ENCODE data around the gene PLXDC2. TPM values are rescaled to one million over a fixed set of nuclear protein-coding genes. Genes with fewer than 3 reads are reported as not detected.

The PLXDC2 gene
- total and polyA plus RNA-seq, 11 donors: 3.4 to 36.4 (median 17.1) TPM

DNA sequence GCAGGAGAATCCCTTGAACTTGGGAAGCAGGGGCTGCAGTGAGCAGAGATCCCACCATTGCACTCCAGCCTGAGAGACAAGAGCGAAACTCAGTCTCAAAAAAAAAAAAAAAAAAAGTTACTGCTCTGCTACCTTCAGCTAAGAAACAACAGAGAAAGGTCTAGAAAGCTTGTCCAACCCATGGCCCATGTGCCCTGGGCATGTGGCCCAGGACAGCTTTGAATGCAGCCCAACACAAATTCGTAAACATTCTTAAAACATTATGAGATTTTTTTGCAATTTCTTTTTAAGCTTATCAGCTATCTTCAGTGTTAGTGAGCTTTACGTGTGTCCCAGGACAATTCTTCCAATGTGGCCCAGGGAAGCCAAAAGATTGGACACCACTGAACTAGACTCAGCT is 22.9 kb downstream of the PLXDC2 start:
- no peaks in the 10 kb centered on the region for H3K9me3 ChIP-seq
- no peaks in the 10 kb centered on the region for H3K36me3 ChIP-seq
- no peaks in the 10 kb centered on the region for H3K27me3 ChIP-seq
- H3K4me1 ChIP-seq: peaks cover 0 to 29% (median 9%) of the 10 kb centered on the region in 12 donors
- ATAC-seq: no peak
- intact Hi-C loops (cut with DNase I): no loop called here
- H3K27ac ChIP-seq: no peak overlapping the region
- no peak for DNase-seq
- no peak for TF ChIP-seq POLR2A (IDR thresholded peaks at IDR 0.05)
- TF ChIP-seq, protein P1, sequence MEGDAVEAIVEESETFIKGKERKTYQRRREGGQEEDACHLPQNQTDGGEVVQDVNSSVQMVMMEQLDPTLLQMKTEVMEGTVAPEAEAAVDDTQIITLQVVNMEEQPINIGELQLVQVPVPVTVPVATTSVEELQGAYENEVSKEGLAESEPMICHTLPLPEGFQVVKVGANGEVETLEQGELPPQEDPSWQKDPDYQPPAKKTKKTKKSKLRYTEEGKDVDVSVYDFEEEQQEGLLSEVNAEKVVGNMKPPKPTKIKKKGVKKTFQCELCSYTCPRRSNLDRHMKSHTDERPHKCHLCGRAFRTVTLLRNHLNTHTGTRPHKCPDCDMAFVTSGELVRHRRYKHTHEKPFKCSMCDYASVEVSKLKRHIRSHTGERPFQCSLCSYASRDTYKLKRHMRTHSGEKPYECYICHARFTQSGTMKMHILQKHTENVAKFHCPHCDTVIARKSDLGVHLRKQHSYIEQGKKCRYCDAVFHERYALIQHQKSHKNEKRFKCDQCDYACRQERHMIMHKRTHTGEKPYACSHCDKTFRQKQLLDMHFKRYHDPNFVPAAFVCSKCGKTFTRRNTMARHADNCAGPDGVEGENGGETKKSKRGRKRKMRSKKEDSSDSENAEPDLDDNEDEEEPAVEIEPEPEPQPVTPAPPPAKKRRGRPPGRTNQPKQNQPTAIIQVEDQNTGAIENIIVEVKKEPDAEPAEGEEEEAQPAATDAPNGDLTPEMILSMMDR (IDR thresholded peaks at IDR 0.05): no peak
- H3K4me3 ChIP-seq: no peak overlapping the region
- 69 to 81% (median 78%) methylated on average over 3 of the region's 3 CpGs for WGBS, 4 donors

DNA sequence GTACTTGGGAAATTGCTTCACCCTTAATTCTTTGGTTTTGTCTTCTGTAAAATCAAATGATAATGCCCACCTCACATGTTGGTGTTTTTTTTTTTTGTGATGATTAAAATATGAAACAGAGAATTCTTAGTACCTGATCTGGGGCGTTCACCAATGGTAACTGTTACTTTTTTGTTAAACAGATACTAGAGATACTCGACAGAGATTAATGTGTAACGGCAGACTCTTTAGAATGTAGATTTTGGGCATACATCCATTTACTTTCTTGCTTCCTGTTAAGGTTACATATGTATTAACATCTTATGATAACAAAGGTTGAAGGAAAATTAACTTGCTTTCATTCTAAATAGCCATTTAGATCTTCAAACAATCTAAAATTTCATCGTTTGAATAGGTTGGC is 23.3 kb downstream of the PLXDC2 start:
- TF ChIP-seq POLR2A (IDR thresholded peaks at IDR 0.05): no peak
- TF ChIP-seq, protein P1 (IDR thresholded peaks at IDR 0.05): no peak
- H3K27ac ChIP-seq: no peak overlapping the region
- H3K9me3 ChIP-seq: no peaks in the 10 kb centered on the region
- WGBS, 4 donors: 62 to 75% (median 67%) methylated on average over 4 of the region's 4 CpGs
- peaks cover 0 to 30% (median 9%) of the 10 kb centered on the region in 12 donors for H3K4me1 ChIP-seq
- ATAC-seq (no peak), DNase-seq (no peak)
- H3K4me3 ChIP-seq: no peak overlapping the region
- no peaks in the 10 kb centered on the region for H3K36me3 ChIP-seq
- intact Hi-C loops (cut with DNase I): no loop called here
- H3K27me3 ChIP-seq: no peaks in the 10 kb centered on the region

DNA sequence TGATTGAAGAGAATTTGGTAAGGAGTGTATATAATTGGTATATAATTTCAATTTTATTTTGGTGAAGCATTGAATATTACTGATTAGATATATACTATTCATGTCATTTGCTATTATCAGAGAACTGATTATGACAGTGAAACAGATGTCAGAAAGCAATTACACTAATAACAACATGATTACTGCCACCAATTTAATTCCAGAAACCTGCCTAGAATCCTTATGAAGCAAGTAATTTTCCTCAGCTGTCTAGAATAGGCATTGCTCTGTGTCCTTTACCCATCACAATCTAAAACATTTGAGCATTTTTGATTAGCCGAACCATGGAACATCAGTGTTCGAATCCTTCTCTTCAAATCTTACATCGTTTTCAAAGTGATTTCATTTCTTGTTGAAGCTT is 24.5 kb downstream of the PLXDC2 start:
- peaks cover 0 to 35% (median 13%) of the 10 kb centered on the region in 12 donors for H3K4me1 ChIP-seq
- WGBS, 4 donors: 86 to 91% (median 89%) methylated on average over 3 of the region's 3 CpGs
- H3K9me3 ChIP-seq: no peaks in the 10 kb centered on the region
- ATAC-seq: no peak
- TF ChIP-seq, protein P1 (IDR thresholded peaks at IDR 0.05): no peak
- TF ChIP-seq POLR2A (IDR thresholded peaks at IDR 0.05): no peak
- H3K4me3 ChIP-seq: no peak overlapping the region
- no peaks in the 10 kb centered on the region for H3K36me3 ChIP-seq
- no peak for DNase-seq
- intact Hi-C loops (cut with DNase I): no loop called here
- H3K27me3 ChIP-seq: no peaks in the 10 kb centered on the region
- H3K27ac ChIP-seq: no peak overlapping the region

DNA sequence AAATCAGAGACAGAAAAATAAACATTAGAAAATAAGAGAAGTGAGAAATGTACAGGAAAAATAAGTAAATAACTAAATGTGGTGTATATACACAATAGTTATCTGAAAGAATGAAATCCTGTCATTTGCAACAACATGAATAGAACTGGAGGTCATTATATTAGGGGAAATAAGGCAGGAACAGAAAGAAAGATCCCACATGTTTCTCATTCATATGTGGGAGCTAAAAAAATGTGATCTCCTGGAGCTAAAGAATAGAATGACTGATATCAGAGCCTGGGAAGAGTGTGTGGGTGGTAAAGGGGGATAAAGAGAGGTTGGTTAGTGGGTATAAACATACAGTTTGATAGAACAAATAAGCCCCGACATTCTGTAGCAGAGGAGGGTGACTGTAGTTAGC is 27.3 kb downstream of the PLXDC2 start:
- Histone ChIP-seq H3K27ac (no peak overlapping the region), H3K27me3 (no peaks in the 10 kb centered on the region), H3K9me3 (no peaks in the 10 kb centered on the region), H3K36me3 (no peaks in the 10 kb centered on the region), H3K4me1 (peaks cover 0 to 43% (median 17%) of the 10 kb centered on the region in 12 donors), H3K4me3 (no peak overlapping the region)
- ATAC-seq (no peak), DNase-seq (no peak)
- intact Hi-C loops (cut with DNase I): no loop called here
- 41 to 72% (median 53%) methylated on average over 1 of the region's 1 CpG for WGBS, 4 donors
- TF ChIP-seq, protein P1 (IDR thresholded peaks at IDR 0.05): no peak
- TF ChIP-seq POLR2A (IDR thresholded peaks at IDR 0.05): no peak

Data from heart left ventricle (tissue), 16 donors.